Ovary (tissue), 3 donors: ENCODE measurements around the gene PEG3.

ENCODE experiments used
- EP300 ChIP-seq: sonication (generic); formaldehyde crosslinking; IDR thresholded peaks from one replicate; pipeline ENCODE4 v1.6.1; 2017; ENCODE audit warnings: antibody characterized with exemption
- TF ChIP-seq, protein P1 (sequence below), 3 donors: fragments of 450-650 bp in 2 of 3; fragments of 200-600 bp in 1 of 3; IDR thresholded peaks; one replicate each; pipeline versions ENCODE4 v1.5.1 to v1.8.0; 2016 to 2022; ENCODE audit warnings: antibody characterized with exemption in 3 of 3, mild to moderate bottlenecking in 1 of 3
- donor health status: DM: no; HTN: no; CAD: no.

DNA sequence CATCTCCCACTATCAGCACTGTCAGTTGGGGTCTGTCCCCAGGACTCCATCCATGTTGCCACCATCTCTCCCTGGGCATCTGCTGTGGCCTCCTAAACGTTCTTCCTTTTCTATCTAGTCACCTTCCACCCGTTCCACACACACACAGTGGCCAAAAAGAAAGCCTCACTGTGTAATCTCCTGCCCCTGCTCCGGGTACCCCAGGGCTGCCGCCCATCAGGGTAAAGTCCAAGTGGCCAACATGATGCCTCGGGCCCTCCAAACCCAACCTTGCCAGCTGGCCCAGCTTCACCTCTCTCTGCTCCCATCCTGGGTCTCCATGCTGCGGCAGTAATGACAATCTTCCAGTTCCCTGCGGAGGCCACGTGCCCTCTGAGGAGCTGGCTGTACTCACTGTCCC lies 29.4 kb upstream of the PEG3 start:
- TF ChIP-seq, protein P1, sequence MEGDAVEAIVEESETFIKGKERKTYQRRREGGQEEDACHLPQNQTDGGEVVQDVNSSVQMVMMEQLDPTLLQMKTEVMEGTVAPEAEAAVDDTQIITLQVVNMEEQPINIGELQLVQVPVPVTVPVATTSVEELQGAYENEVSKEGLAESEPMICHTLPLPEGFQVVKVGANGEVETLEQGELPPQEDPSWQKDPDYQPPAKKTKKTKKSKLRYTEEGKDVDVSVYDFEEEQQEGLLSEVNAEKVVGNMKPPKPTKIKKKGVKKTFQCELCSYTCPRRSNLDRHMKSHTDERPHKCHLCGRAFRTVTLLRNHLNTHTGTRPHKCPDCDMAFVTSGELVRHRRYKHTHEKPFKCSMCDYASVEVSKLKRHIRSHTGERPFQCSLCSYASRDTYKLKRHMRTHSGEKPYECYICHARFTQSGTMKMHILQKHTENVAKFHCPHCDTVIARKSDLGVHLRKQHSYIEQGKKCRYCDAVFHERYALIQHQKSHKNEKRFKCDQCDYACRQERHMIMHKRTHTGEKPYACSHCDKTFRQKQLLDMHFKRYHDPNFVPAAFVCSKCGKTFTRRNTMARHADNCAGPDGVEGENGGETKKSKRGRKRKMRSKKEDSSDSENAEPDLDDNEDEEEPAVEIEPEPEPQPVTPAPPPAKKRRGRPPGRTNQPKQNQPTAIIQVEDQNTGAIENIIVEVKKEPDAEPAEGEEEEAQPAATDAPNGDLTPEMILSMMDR (IDR thresholded peaks at IDR 0.05): no peak
- TF ChIP-seq EP300: no peak
